HepG2 (cell line): Measurements from ENCODE around the gene QDPR.

Source experiments
- ARHGAP35 ChIP-seq: sonication (generic); formaldehyde crosslinking; IDR thresholded peaks from 2 replicates; pipeline ENCODE4 v1.9.0; 2022; ENCODE audit warnings: mild to moderate bottlenecking, inconsistent platforms, moderate library complexity, missing genetic modification reagents, borderline replicate concordance
- CAMTA2 ChIP-seq: sonication (generic); formaldehyde crosslinking; IDR thresholded peaks from 2 replicates; pipeline ENCODE4 v1.4.0; 2020; ENCODE audit warnings: mild to moderate bottlenecking, missing genetic modification reagents, borderline replicate concordance
- E2F1 ChIP-seq: sonication (generic); formaldehyde crosslinking; IDR thresholded peaks from 2 replicates; pipeline ENCODE4 v1.5.0; 2020; ENCODE audit warnings: missing genetic modification reagents
- HMG20B ChIP-seq: conservative IDR thresholded peaks from 2 replicates; pipeline ENCODE4 v1.6.1; 2016; ENCODE audit warnings: missing genetic modification reagents, missing compliant biosample characterization
- MED1 ChIP-seq: sonication (generic); formaldehyde crosslinking; IDR thresholded peaks from 2 replicates; pipeline ENCODE4 v1.4.0; 2020; ENCODE audit warnings: missing genetic modification reagents
- ZNF614 ChIP-seq: IDR thresholded peaks from 2 replicates; pipeline ENCODE4 v1.6.1; 2018; ENCODE audit warnings: missing biosample characterization, missing genetic modification reagents, inconsistent platforms, borderline replicate concordance

DNA sequence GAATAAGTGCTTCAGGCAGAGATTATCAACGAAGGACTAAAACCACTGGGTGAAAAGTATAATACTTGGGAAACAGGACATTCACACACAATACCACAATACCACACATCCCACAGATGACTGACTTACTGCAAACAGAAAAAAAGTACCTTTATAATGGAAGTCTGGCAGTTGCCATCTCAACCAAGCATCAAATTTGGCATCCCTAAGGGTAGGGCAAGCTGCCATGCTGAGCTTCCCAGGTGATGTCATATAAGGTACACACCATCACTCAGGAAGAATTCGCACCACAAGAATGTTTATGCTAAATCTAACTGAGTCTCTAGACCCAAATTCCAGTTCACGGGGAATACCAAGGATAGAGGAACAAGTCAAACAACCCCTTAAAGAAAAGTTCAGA lies 9.1 kb downstream of the QDPR start:
- TF ChIP-seq ZNF614 (CRISPR knock-in tag), result no peak
- TF ChIP-seq E2F1 (CRISPR knock-in tag), result no peak
- TF ChIP-seq ARHGAP35 (CRISPR knock-in tag), result no peak
- no peak for TF ChIP-seq CAMTA2 (CRISPR knock-in tag)
- no peak for TF ChIP-seq HMG20B
- TF ChIP-seq MED1, result no peak
